Activated T-cell treated with anti-CD3 and anti-CD28 coated beads for 4 hours (primary cell): ENCODE results near the gene SMAD7.

Experiments
- DNase-seq: peaks from one replicate; pipeline ENCODE4 v3.0.0-alpha.2; 2020

The SMAD7 gene

GRCh38 chr18:48986851-48987761 is 36.3 kb upstream of the SMAD7 start:
- no peak for DNase-seq

DNA sequence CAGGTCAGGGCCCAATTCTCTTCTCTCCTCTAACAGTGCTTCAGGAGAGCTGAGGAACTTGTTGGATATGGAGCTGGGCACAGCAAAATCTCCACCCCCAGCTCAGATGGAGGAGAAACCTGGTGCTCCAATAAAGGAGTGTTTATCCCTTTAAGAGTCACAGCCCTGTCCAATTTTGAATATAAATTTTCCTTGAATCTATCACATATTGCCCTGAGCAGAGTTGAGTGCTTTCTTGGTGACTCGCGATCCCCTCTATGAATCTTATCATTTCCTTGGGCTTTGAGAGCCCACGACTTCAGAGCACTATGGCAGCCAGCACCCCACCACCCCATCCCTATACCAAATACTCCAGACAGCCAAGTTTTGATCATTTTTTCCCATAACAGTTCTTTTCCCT is 34.4 kb upstream of the SMAD7 start:
- DNase-seq, result no peak

DNA sequence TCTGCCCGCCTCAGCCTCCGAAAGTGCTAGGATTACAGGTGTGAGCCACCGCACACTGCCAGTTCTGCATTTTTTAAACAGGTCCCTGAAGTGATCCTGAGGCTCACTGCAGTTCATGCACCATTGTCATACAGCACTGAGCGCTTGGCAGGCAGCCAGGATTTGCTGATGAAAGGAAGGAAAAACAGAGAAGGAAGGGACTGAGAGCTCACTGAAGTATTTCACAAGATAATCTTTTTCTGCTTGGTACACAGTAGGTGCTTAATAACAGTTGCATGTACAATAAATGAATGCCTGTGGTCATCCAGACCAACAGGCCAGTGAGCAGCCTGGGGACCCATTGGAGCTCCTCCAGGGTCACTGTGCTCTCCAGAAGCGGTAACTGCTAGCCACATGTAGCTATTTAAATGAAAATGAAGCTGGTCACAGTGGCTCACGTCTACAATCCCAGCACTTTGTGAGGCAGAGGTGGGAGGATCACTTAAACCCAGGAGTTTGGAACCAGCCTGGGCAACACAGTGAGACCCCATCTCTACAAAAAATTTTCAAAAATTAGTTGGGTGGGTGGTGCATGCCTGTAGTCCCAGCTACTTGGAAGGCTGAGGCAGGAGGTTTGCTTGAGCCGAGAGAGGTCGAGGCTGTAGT is 33.1 kb upstream of the SMAD7 start:
- no peak for DNase-seq

GRCh38 chr18:48982266-48982665 is 31.5 kb upstream of the SMAD7 start:
- DNase-seq, result no peak

- no peak for DNase-seq
Observed at GRCh38 chr18:48979944-48980890, 29.5 kb upstream of the SMAD7 start.

DNA sequence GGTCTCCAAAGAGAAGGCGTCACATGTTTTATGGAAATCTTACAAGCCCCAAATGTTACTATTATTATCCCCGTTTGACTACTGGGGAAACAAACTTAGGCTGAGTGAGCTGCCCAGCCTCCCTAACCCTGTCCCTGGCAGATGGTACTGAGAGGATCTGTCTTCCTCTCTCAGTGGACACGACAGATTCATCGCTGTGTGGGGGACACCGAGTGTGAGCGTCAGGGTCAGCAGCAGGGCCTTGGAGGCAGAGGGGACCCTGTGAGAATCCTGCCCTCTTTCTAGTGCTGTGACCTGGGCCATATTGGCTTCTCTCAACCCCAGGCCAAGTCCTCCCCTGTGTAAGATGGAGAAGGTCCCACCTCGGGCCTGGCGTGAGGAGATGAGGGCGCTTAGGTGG is 27.1 kb upstream of the SMAD7 start:
- no peak for DNase-seq

DNA sequence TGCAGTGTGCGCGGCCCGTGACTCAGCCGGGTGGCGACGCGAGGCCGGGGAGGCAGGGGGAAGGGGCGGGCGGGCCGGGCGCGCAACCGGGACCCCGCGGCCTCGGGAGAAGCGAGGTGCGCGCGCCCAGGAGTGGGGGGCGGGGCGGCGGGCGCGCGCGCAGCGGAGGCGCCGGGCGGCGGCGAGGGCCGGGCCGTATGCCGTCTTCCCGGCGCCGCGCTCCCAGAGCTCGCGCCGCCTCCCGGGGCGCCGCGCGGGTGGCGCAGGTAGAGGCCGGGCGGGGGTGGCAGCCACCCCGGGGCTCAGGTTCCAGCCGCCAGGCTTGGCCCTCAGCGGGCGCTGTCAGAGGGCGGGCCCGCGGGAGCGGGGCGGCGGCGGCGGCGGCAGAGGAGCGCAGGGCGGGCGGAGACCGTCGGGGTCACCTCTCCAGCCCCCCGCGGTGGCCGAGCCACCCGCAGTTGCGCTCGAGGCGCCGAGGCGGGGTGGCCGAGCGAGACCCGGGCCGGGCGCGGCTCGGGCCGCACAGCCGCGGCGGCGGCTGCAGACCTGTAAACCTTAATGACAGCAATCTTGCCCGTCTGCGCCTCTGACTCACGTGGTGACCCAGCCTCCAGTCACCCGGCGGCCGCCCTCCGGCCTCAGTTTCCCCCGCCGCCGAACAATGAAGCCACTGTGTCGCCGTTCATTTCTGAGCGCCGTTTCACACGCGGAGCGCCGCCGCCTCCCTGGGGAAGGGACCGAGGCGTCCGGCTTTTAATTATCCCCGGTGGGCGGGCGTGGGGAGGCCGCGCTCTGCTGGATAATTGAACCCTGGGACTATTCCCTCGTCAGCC is 25.3 kb upstream of the SMAD7 start:
- DNase-seq, result peak; percentile 43

- no peak for DNase-seq
Observed at GRCh38 chr18:48975120-48975816, 24.5 kb upstream of the SMAD7 start.

- no peak for DNase-seq
Observed at GRCh38 chr18:48974304-48975119, 23.7 kb upstream of the SMAD7 start.

GRCh38 chr18:48973731-48974130 is 23.0 kb upstream of the SMAD7 start:
- DNase-seq, result no peak

DNA sequence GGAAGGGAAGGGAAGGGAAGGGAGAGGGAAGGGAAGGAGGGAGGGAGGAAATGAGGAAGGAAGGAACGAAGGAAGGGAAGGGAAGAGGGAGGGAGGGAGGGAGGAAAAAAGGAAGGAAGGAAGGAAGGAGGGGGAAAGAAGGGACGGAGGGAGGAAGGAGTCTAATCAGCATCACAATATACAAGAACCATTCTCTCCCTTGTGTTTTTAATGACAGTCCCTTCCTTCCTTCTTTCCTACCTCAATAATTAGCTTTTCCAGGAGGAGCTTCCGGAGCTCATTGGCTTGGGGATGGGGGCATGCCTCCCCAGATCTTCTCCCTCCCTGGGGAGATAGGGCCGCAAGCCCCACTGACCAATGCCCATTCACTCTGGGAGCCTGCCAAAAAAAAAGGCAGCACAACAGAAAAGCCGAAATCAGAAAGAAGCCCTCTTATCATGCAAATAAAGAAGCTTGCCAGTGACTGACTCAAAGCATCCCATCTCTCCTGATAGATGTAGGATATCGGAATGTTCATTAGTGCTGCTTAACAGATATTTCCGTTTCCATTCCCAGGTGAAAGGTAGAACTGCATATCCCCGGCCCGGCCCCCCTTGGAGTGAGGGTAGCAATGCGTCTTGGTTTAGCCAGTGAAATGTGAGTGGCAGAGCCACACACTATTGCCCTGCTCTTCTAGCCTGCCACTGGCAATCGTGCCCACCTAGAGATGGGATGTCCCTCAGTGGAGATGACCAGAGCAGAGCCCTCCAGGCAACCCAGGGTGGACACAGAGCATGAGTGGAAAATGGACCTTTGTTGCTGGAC is 17.8 kb upstream of the SMAD7 start:
- no peak for DNase-seq

DNA sequence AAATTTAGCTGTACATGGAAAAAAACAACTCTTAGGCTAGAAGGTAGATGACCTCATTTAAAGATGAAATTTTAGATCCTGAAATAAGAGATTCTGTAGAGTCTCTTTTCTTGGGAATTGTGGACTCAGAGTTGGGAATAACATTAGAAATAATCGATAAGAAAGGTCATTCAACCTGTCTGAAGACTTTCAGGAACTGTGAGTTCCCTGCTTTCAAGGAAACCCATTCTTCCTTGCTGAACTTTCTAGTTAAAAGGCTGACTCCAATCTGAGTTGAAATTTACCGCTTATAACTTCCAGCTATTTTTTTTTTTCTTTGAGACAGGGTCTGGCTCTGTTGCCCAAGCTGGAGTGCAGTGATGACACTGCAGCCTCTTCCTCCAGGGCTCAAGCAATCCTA is 16.8 kb upstream of the SMAD7 start:
- no peak for DNase-seq

DNA sequence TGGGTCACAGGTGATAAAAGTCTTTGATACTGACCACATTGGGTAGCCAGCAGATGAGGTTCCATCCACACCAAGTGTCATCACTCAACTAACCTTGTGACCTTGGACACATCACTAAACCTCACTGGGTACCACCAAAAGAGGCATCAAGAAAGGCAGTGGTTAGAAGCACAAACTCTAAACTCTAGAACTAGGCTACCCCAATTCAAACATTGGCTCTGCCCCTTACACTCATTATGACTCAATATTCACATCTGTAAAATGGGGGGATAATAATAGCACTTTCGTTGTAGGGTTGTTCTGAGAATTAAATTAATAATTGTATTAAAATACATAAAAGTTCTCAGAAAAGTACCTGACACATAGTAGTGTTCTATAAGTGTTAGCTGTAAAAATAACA is 15.8 kb upstream of the SMAD7 start:
- DNase-seq, result no peak

DNA sequence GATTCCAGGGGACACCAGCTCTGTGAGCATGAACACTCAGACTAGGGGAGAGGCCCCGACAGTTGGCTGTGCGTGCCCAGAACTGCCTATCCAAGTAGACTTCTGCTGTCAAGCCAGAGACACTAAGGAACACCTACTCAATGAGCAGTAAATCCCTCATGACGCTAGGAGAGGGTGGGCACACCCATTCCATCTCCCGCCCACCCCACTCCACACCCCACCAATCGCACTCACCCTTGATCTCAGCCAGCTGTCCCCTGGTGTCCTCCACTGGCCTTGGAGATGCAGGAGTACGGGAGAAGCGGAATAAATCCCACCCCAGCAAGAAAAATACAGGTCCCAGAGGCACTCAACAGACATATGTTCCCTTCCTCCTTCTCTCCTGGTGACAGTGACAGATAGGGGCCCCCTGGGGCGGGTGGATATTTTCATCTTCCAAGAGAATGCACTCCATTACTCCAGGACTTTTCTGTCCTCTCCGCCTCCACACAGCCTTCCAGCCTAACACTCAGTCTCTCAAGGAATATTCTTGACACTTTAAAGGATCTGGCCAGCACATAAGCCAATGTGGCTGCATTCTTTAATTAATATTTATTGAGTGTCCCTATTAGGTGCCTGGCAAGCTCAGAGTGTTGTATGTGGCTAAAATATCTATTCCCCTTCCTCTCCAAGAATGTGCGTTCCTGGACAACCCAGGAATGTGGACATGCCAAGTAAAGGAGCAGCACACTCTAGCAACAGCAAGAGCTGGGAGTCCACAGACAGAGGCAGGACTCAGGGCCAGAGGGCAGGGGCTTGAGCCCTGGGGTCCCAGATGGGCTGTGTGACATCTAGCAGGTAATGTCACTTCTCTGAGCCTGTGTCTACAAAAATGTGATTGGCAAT is 13.1 kb upstream of the SMAD7 start:
- no peak for DNase-seq

DNA sequence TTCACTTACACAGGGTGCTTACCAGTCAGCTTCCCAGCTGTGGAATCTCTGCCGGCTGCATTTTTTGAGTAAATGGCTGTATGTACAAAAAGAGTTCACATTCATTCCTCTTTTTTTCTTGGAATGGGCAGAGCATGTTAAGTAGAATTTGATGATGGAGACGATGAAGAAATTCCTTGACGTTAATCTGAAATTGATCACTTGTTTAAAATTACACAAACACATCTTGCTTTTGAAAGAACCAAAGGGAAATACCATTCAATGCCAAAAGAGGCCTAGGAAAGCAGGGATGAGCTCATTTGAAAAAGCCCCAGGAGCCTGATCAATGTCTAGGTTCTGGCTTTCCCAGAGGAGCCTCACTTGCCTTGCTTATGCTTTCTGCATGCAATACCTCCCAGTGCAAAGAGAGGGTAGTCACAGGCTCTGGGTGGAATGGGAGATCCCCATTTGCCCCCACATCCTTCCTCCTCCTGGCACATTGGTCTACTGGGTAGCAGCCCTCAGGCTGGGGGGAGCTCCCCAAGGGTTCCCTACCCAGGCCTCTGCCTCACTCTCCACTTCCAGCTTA is 12.3 kb upstream of the SMAD7 start:
- no peak for DNase-seq

DNA sequence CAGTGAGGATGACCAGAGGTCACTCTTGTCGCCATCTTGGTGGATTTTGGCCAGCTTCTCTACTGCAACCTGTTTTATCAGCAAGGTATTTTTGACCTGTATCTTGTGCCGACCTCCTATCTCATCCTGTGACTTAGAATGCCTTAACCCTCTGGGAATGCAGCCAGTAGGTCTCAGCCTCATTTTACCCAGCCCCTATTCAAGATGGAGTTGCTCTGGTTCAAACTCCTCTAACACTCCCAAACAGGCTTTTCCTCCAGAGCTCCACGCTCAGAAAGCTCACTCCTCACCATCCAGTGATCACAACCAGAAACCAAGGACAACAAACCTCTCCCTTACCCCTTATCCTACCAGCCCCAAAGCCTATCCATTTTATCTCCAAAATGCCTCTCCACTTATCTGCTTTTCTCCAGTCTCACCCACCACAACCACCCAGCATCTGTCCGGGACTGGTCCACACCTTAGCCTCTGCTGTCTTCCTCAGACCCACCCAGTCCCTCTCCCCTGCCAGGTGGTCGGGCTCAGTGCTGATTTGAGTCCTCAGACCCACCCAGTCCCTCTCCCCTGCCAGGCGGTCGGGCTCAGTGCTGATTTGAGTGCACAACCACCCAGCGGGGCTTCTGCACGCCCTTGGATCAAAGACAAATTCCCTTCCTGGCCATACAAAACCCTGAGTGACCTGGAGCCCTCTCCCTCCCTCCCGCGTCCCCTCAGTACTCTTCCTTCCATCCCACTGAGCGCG is 11.7 kb upstream of the SMAD7 start:
- DNase-seq, result no peak

DNA sequence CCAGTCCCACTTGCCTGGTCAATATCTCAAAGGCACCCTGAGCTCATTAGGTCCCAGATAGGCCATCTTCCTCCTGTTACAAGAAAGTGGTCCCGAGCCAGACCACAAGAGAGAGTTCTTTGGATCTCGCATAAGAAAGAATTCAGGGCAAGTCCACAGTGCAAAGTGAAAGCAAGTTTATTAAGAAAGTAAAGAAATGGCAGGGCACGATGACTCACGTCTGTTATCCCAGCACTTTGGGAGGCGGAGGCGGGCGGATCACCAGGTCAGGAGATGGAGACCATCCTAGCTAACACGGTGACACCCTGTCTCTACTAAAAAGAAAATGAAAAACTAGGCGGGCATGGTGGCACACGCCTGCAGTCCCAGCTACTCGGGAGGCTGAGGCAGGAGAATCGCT is 10.8 kb upstream of the SMAD7 start:
- no peak for DNase-seq
